Stimulated activated CD8-positive, alpha-beta memory T cell treated with anti-CD3 and anti-CD28 coated beads, Interleukin-7, amount 100 ng/mL, for 24 hours (primary cell): ENCODE data around the gene PLAAT2.

Source experiments
- DNase-seq: peaks from one replicate; pipeline ENCODE4 v3.0.0-alpha.2; 2020; ENCODE audit warnings: low read depth

The PLAAT2 gene

DNA sequence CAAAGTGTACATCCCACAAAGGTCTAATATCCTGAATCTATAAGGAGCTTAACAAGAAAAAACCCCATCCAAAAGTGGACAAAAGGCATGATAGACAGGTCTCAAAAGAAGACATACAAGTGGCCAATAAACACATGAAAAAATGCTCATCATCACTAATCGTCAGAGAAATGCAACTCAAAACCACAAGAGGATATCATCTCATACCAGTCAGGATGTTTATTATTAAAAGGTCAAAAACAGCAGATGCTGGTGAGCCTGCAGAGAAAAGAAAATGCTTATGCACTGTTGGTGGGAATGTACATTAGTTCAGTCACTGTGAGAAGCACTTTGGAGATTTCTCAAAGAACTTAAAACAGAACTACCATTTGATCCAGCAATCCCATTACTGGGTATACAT, 44.6 kb downstream of the PLAAT2 start:
- no peak for DNase-seq

- no peak for DNase-seq
Measured at GRCh38 chr11:63517156-63517555, 46.0 kb downstream of the PLAAT2 start.

DNA sequence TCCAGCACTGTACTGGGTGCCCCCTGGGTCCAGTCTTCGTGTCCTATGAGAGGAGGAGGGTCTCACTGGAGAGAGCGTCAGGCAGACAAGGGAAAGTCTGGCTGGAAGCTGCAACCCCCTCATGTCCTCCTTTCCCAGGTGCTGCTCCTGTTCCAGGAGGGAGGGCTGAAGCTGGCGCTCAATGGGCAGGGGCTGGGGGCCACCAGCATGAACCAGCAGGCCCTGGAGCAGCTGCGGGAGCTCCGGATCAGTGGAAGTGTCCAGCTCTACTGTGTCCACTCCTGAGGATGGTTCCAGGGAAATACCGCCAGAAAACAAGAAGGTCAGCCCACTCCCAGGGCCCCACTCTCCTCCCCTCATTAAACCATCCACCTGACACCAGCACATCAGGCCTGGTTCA, 47.1 kb downstream of the PLAAT2 start:
- DNase-seq: no peak

GRCh38 chr11:63512816-63513215, 50.4 kb downstream of the PLAAT2 start:
- DNase-seq: no peak

- no peak for DNase-seq
Measured at GRCh38 chr11:63511048-63511748, 52.0 kb downstream of the PLAAT2 start.

GRCh38 chr11:63510360-63511047, 52.7 kb downstream of the PLAAT2 start:
- no peak for DNase-seq

DNA sequence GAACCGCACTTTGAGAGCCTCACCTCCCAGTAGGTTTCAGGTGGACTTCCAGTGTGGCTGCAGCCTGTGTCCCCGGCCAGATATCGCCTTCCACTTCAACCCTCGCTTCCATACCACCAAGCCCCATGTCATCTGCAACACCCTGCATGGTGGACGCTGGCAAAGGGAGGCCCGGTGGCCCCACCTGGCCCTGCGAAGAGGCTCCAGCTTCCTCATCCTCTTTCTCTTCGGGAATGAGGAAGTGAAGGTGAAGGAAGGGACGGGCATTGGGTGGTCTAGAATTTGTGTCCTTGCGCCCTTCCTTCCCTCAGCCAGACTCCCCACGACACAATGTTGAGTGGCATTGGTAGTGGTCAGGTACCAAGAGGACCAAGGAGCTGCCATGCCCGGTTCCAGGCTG, 54.4 kb downstream of the PLAAT2 start:
- DNase-seq: no peak

DNA sequence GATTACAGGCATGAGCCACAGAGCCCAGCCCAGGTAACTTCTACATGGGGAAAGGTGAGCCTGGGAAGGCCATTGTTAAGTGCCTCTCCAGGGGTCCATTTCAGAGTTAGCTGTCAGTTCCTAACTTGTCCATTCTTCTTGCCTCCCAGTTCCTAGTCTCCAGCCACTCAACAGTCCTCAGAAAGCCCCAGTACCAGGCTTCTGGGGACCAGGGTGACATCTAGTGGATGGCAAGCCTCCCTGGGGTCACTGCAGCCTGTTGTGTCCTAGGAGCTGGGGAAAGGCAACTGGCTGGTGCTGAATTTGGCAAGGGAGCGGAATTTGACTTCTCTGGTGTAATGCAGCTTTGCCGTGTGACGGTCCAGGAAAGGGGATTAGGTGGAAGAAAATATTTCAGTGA, 55.2 kb downstream of the PLAAT2 start:
- DNase-seq: no peak

- no peak for DNase-seq
Measured at GRCh38 chr11:63507511-63507910, 55.7 kb downstream of the PLAAT2 start.

DNA sequence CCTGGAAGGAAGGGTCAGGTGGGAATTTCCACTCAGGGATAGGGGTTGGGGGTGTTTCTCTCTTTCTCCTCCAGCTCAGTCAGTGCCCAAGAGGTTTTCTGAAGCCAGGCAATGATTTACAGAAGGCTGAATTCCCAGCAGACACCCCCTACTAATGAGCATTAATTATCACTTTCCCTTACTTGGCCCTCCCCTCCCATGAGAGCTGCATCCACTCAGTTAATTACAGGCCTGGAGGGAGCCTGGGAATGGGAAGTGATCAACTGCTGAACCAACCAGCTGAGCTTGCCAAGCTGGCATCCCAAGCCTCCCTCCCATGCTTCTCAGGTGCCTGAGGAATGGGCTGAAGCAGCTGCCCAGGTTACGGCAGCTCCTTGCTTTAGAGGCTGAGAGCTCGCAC, 56.3 kb downstream of the PLAAT2 start:
- DNase-seq: no peak

GRCh38 chr11:63505857-63506528, 57.2 kb downstream of the PLAAT2 start, which contains the start of gene LGALS12:
TSS of gene LGALS12 (plus strand) at chr11:63506084. CDS start at chr11:63506459, 375 bp downstream.
- no peak for DNase-seq

DNA sequence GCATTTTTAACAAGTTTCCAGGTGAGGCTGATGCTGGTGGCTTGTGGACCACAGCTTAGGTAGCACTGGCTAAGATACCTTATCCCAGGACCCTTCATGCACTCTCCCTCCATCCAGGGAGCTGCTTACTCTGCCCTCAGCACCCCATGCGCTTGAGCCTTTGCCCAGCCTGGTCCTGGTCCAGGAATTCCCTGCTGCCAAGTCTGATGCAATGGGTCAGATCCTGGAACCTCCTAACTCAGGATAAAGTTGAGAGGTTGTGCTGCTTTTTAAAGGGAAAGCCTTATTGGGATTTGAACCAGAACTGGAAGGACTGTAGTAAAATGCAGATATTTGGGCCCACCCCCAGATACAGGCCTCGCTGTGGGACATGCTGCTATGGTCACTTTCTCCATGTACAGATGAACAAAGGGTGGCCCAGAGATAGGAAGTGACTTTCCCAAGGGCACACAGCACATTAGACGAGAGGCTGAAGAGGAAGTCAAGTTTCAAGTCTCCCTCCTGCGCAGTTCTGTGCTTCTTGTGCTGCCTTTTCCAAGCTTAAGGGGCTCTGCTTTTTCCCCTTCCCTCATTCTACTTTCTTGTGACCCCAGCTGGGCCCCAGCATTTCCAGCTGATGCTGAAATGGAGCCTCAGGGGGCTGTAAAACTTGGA, 58.1 kb downstream of the PLAAT2 start:
- DNase-seq: no peak

GRCh38 chr11:63504054-63504453, 59.1 kb downstream of the PLAAT2 start:
- no peak for DNase-seq

- DNase-seq: no peak
Measured at GRCh38 chr11:63503492-63503891, 59.7 kb downstream of the PLAAT2 start.
